ENCODE results near the gene WIPF3. TPM values are rescaled to one million over a fixed set of nuclear protein-coding genes. Genes with fewer than 3 reads are reported as not detected.

Gene WIPF3
- total RNA-seq, 2 experiments from 2014 or later, result not detected

GRCh38 chr7:29873644-29874294, 67.5 kb downstream of the WIPF3 start:
- Histone ChIP-seq H3K4me1 (ENCODE audit: insufficient read depth, low read length) (no peaks in the 10 kb centered on the region), H3K27ac (ENCODE audit: low read depth in 1 of 2, low read length in 2 of 2) (no peak overlapping the region), H3K36me3 (ENCODE audit: insufficient read depth, low read length) (no peaks in the 10 kb centered on the region), H3K27me3 (ENCODE audit: control insufficient read depth in 1 of 2, insufficient read depth in 2 of 2, low read length in 2 of 2) (peaks cover 0 to 8% of the 10 kb centered on the region in 2 experiments), H3K4me3 (ENCODE audit: low read length) (no peak overlapping the region), H3K9me3 (ENCODE audit: control insufficient read depth in 1 of 2, insufficient read depth in 1 of 2, low read length in 2 of 2) (no peaks in the 10 kb centered on the region)
- intact Hi-C loops (cut with DNase I, micrococcal nuclease), result no loop called here
- POLR2A ChIA-PET, result no interaction called here
- ATAC-seq (ENCODE audit: poor library complexity), result no peak
- CTCF ChIA-PET, result no interaction called here
- Mint-ChIP-seq H3K36me3 (ENCODE audit: low read depth) (no peaks in the 10 kb centered on the region), H3K27me3 (peaks cover 10% of the 10 kb centered on the region), H3K27ac (no peak overlapping the region), H3K4me3 (no peak overlapping the region), H3K9me3 (no peaks in the 10 kb centered on the region), H3K4me1 (ENCODE audit: low read depth) (no peaks in the 10 kb centered on the region)
- DNase-seq, result no peak
- no peak for TF ChIP-seq CTCF (IDR thresholded peaks at IDR 0.05)

- intact Hi-C loops (cut with DNase I, micrococcal nuclease), result loop anchor here in 1 of 2 experiments (5.0 kb wide), 2 partner anchors 187 to 687 kb away; no protein-coding TSS in a partner anchor
- no peak for DNase-seq
- no peak overlapping the region for H3K4me3 Mint-ChIP-seq
Observed at GRCh38 chr7:29875741-29876140, 69.4 kb downstream of the WIPF3 start.

GRCh38 chr7:29877196-29877595, 70.9 kb downstream of the WIPF3 start:
- peaks cover 0 to 2% of the 10 kb centered on the region in 2 experiments for H3K27me3 ChIP-seq (ENCODE audit: control insufficient read depth in 1 of 2, insufficient read depth in 2 of 2, low read length in 2 of 2)
- H3K4me1 ChIP-seq (ENCODE audit: insufficient read depth, low read length), result no peaks in the 10 kb centered on the region
- peaks cover 2% of the 10 kb centered on the region for H3K4me1 Mint-ChIP-seq (ENCODE audit: low read depth)
- DNase-seq (no peak), ATAC-seq (ENCODE audit: poor library complexity) (no peak)
- H3K27ac ChIP-seq (ENCODE audit: low read depth in 1 of 2, low read length in 2 of 2), result no peak overlapping the region
- no peaks in the 10 kb centered on the region for H3K36me3 Mint-ChIP-seq (ENCODE audit: low read depth)
- ChIA-PET CTCF (no interaction called here), POLR2A (no interaction called here)
- H3K9me3 Mint-ChIP-seq, result no peaks in the 10 kb centered on the region
- no peak for TF ChIP-seq CTCF (IDR thresholded peaks at IDR 0.05)
- no peaks in the 10 kb centered on the region for H3K36me3 ChIP-seq (ENCODE audit: insufficient read depth, low read length)
- intact Hi-C loops (cut with DNase I, micrococcal nuclease), result loop anchor here in 1 of 2 experiments (5.0 kb wide), 2 partner anchors 185 to 685 kb away; no protein-coding TSS in a partner anchor
- H3K27ac Mint-ChIP-seq, result no peak overlapping the region
- H3K9me3 ChIP-seq (ENCODE audit: control insufficient read depth in 1 of 2, insufficient read depth in 1 of 2, low read length in 2 of 2), result no peaks in the 10 kb centered on the region
- H3K4me3 Mint-ChIP-seq, result no peak overlapping the region
- no peak overlapping the region for H3K4me3 ChIP-seq (ENCODE audit: low read length)
- peaks cover 5% of the 10 kb centered on the region for H3K27me3 Mint-ChIP-seq

More at GRCh38 chr7:29875741-29876140, 69.4 kb downstream of the WIPF3 start:
- no peak for TF ChIP-seq CTCF (IDR thresholded peaks at IDR 0.05)
- H3K27ac ChIP-seq (ENCODE audit: low read depth in 1 of 2, low read length in 2 of 2), result no peak overlapping the region
- no peak overlapping the region for H3K4me3 ChIP-seq (ENCODE audit: low read length)
- Mint-ChIP-seq H3K4me1 (ENCODE audit: low read depth) (no peaks in the 10 kb centered on the region), H3K27me3 (peaks cover 5% of the 10 kb centered on the region), H3K36me3 (ENCODE audit: low read depth) (no peaks in the 10 kb centered on the region), H3K27ac (no peak overlapping the region), H3K9me3 (no peaks in the 10 kb centered on the region)
- ATAC-seq (ENCODE audit: poor library complexity), result no peak
- H3K36me3 ChIP-seq (ENCODE audit: insufficient read depth, low read length), result no peaks in the 10 kb centered on the region
- H3K4me1 ChIP-seq (ENCODE audit: insufficient read depth, low read length), result no peaks in the 10 kb centered on the region
- ChIA-PET POLR2A (no interaction called here), CTCF (no interaction called here)
- H3K27me3 ChIP-seq (ENCODE audit: control insufficient read depth in 1 of 2, insufficient read depth in 2 of 2, low read length in 2 of 2), result peaks cover 0 to 8% of the 10 kb centered on the region in 2 experiments
- no peaks in the 10 kb centered on the region for H3K9me3 ChIP-seq (ENCODE audit: control insufficient read depth in 1 of 2, insufficient read depth in 1 of 2, low read length in 2 of 2)

Measured in CD4-positive, alpha-beta T cell (primary cell).